ENCODE measurements around the gene SPATS2.
"Not testable (repeated sequence)": the region's sequence is repeated elsewhere in the genome, so short reads cannot be mapped to it uniquely, and the experiment has no call there.

The SPATS2 gene

GRCh38 chr12:49489154-49489553, 121.9 kb downstream of the SPATS2 start:
- DNase-seq = no peak
- intact Hi-C loops (cut with DNase I) = no loop called here

GRCh38 chr12:49489720-49490119, 122.5 kb downstream of the SPATS2 start:
- DNase-seq = peak in 4 of 42 donors; percentile 4 to 28 (median 12)
- intact Hi-C loops (cut with DNase I) = no loop called here

- intact Hi-C loops (cut with DNase I) = no loop called here
- no peak for DNase-seq
Measured at GRCh38 chr12:49491823-49492222, 124.6 kb downstream of the SPATS2 start.

- no peak for DNase-seq
- intact Hi-C loops (cut with DNase I) = no loop called here
Measured at GRCh38 chr12:49493900-49494299, 126.6 kb downstream of the SPATS2 start.

GRCh38 chr12:49496417-49497360, 129.4 kb downstream of the SPATS2 start:
- DNase-seq = peak in 1 of 42 donors; percentile 20
- intact Hi-C loops (cut with DNase I) = no loop called here

GRCh38 chr12:49501895-49502294, 134.6 kb downstream of the SPATS2 start:
- intact Hi-C loops (cut with DNase I) = no loop called here

GRCh38 chr12:49502590-49502989, 135.3 kb downstream of the SPATS2 start:
- intact Hi-C loops (cut with DNase I) = no loop called here
- no peak for DNase-seq

More at GRCh38 chr12:49501895-49502294, 134.6 kb downstream of the SPATS2 start:
- no peak for DNase-seq

GRCh38 chr12:49503674-49504180, 136.5 kb downstream of the SPATS2 start:
- intact Hi-C loops (cut with DNase I) = no loop called here
- DNase-seq = no peak

- no peak for DNase-seq
- intact Hi-C loops (cut with DNase I) = no loop called here
Measured at GRCh38 chr12:49505672-49506071, 138.4 kb downstream of the SPATS2 start.

- intact Hi-C loops (cut with DNase I) = no loop called here
Measured at GRCh38 chr12:49507139-49507538, 139.9 kb downstream of the SPATS2 start.

GRCh38 chr12:49509681-49510080, 142.4 kb downstream of the SPATS2 start:
- DNase-seq; intact Hi-C loops (cut with DNase I): not testable (repeated sequence)

More at GRCh38 chr12:49507139-49507538, 139.9 kb downstream of the SPATS2 start:
- DNase-seq = no peak

- intact Hi-C loops (cut with DNase I) = no loop called here
- no peak for DNase-seq
Measured at GRCh38 chr12:49511410-49511809, 144.1 kb downstream of the SPATS2 start.

- DNase-seq = no peak
- intact Hi-C loops (cut with DNase I) = no loop called here
Measured at GRCh38 chr12:49512546-49512945, 145.3 kb downstream of the SPATS2 start.

- DNase-seq = no peak
- intact Hi-C loops (cut with DNase I) = loop anchor here (5.0 kb wide), 1 partner anchor 158 kb away; no protein-coding TSS in a partner anchor
Measured at GRCh38 chr12:49515266-49515665, 148.0 kb downstream of the SPATS2 start.

- intact Hi-C loops (cut with DNase I) = loop anchor here (5.0 kb wide), 1 partner anchor 162 kb away; no protein-coding TSS in a partner anchor
- peak in 4 of 42 donors; percentile 11 to 58 (median 32) for DNase-seq
Measured at GRCh38 chr12:49518914-49519573, 151.8 kb downstream of the SPATS2 start.

- intact Hi-C loops (cut with DNase I) = loop anchor here (5.0 kb wide), 1 partner anchor 162 kb away; no protein-coding TSS in a partner anchor
- DNase-seq = no peak
Measured at GRCh38 chr12:49519574-49519936, 152.3 kb downstream of the SPATS2 start.

GRCh38 chr12:49521389-49521788, 154.1 kb downstream of the SPATS2 start:
- DNase-seq = peak in 10 of 42 donors; percentile 27 to 74 (median 46)
- intact Hi-C loops (cut with DNase I) = no loop called here

- no peak for DNase-seq
- intact Hi-C loops (cut with DNase I) = no loop called here
Measured at GRCh38 chr12:49524660-49525324, 157.5 kb downstream of the SPATS2 start.

GRCh38 chr12:49525942-49526341, 158.7 kb downstream of the SPATS2 start:
- DNase-seq = no peak
- intact Hi-C loops (cut with DNase I) = no loop called here

Measured in head of caudate nucleus (tissue), 42 donors.